NCI-H524 treated with DMSO at 0.1 percent for 48 hours (cell line): ENCODE results near the gene GALR1.
"Not testable (repeated sequence)": the region's sequence is repeated elsewhere in the genome, so short reads cannot be mapped to it uniquely, and the experiment has no call there.

Source experiments
- DNase-seq: peaks from one replicate; lab custom pipeline; 2025; lab: John Stamatoyannopoulos, UW

GALR1 gene

GRCh38 chr18:77250926-77251729 lies 1.5 kb downstream of the GALR1 start:
- DNase-seq: no peak

- DNase-seq: no peak
These were observed 2.0 kb downstream of the GALR1 start for GRCh38 chr18:77251730-77252050.

GRCh38 chr18:77254711-77255405 lies 5.2 kb downstream of the GALR1 start:
- no peak for DNase-seq

- DNase-seq: no peak
These were observed 5.9 kb downstream of the GALR1 start for GRCh38 chr18:77255426-77256105.

- no peak for DNase-seq
These were observed 13.2 kb downstream of the GALR1 start for GRCh38 chr18:77262643-77263465.

DNA sequence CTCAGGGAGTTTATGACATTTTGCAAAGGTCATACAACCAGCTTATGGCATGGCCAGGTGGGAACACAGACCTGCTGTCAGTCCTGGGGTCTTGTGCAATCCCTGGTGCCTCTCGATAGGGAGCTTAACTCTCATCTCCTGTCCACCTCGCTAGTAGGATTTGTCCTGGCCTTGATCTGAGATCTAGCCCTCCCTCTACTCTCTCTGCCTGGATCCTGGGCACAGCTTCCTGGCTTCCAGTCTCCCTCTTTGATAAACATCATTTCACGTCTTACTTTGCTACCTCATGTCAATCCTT lies 13.8 kb downstream of the GALR1 start:
- no peak for DNase-seq

GRCh38 chr18:77267969-77268368 lies 18.3 kb downstream of the GALR1 start:
- no peak for DNase-seq

GRCh38 chr18:77268456-77268855 lies 18.8 kb downstream of the GALR1 start:
- DNase-seq: no peak

GRCh38 chr18:77271576-77272481 lies 22.2 kb downstream of the GALR1 start:
- DNase-seq: no peak

DNA sequence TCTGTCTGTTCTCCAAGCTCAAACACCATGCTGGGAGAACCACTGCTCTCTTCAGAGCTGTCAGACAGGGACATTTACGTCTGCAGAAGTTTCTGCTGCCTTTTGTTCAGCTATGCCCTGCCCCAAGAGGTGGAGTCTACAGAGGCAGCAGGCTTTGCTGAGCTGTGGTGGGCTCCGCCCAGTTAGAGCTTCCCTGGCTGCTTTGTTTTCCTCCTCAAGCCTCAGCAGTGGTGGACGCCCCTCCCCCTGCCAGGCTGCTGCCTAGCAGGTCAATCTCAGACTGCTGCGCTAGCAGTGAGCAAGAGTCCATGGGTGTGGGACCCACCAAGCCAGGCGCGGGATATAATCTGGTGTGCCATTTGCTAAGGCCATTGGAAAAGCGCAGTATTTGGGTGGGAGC lies 41.2 kb downstream of the GALR1 start:
- not testable (repeated sequence) for DNase-seq

DNA sequence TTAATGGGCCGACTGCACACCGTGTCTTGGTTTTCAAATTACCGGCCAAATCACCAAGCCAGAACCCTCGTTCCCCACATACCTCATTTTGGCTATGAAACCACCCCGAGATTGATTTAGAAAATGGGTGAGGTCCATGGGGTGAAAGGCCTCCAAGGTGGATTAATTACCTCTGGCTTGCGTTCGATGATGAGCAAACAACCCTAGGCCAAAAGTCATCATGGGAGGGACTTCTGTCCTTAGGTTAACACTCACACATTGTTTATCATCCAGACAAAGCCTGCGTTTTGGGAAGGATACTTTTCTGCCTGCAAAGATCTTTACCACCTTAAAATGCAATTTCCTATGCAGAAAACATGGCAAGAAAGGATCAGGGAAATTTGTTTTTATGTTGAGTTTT lies 48.5 kb downstream of the GALR1 start:
- DNase-seq: no peak

DNA sequence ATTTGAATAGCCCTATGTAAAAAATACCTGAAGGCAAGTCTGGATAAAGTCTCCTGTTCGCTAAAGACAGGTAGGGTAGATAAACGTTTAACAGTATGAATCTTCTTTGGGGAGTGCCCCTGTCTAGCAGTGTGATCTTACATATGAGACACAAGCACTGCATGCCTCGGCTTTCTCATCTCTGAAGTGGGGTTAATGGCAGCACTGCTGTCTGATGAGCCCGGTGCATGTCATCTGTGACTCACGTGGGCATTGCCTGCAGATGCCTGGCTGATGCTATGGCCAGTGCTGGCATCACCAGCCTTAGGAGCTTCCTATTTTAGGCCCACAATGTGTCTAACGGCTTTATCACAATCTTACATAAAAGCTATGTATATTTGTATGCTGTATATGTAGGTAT lies 50.1 kb downstream of the GALR1 start:
- DNase-seq: no peak

GRCh38 chr18:77300579-77300978 lies 50.9 kb downstream of the GALR1 start:
- DNase-seq: peak; percentile 65

DNA sequence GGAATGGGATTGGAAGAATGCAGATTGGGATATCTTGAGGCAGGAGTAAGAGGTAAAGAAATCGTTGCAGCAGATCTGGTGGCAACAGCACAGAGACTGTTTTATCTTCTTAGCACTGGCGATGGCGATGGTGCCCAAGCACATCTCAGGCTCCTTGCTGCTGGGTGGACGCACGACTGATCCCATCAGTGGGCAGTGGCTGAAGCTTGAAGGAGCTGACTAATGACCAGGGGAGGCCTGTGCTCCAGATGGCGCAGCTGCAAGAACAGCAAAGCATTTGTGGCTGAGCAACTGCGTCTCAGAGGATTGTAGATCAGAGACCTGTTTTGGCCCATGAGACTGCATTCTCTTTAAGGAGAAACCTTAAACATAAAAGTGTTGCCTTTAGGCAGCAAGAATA lies 54.6 kb downstream of the GALR1 start:
- no peak for DNase-seq

- DNase-seq: no peak
These were observed 56.0 kb downstream of the GALR1 start for GRCh38 chr18:77305676-77306075.

- DNase-seq: no peak
These were observed 58.6 kb downstream of the GALR1 start for GRCh38 chr18:77308216-77308615.

GRCh38 chr18:77314511-77314910 lies 64.9 kb downstream of the GALR1 start:
- DNase-seq: no peak

DNA sequence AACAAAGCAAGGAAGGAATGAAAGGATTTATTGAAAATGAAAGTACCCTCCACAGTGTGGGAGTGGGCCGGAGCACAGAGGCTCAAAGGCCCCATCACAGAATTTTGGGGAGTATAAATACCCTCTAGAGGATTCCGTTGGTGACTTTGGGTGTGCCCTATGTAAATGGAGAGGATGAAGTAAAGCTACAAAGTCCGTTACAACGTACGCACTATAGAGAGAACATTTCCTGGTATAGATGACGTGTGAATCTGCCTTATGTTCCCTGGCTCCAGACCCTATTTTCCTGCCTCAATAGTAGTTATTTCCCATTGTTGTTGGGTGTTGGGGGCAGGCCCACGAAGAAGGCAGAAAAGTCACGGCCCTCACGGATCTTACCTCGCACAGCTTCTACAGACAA lies 65.3 kb downstream of the GALR1 start:
- DNase-seq: no peak

DNA sequence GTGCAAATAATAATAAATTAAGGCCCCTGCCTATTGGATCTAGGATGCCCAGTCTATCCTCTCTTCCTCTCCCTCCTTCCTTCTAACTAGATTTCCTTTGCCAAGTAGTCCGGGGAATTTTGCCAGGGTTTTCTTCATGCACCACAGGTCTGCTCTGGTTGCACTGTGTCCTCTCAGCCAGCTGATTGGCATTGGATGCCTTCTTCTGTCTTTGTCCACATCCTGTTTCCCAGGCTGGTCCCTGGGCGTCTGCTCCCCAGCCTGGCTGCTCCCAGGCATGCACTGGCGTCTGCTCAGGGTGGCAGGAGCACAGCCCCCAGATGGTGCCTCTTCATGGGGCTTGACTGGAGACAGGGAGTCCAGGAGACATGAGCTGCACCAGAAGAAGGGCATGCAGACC lies 66.4 kb downstream of the GALR1 start:
- no peak for DNase-seq

DNA sequence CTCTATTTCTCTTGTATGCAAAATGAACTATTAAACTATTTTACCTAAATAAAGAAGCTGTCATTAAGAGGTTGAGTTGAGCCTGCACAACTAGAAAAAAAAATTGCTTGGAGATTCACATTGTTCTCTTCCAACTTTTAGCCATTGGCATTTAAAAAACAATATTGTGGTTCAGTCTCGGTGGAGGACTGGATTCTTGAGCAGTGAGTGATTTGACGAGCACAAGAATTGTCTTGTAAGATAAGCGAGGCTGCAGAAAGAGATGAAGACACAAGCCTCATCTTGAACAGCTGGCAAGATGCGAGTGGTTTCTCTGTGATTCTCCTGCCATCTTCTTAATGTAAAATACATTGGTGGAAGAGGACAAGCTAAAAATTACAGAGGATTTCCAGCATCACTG lies 67.0 kb downstream of the GALR1 start:
- DNase-seq: no peak

DNA sequence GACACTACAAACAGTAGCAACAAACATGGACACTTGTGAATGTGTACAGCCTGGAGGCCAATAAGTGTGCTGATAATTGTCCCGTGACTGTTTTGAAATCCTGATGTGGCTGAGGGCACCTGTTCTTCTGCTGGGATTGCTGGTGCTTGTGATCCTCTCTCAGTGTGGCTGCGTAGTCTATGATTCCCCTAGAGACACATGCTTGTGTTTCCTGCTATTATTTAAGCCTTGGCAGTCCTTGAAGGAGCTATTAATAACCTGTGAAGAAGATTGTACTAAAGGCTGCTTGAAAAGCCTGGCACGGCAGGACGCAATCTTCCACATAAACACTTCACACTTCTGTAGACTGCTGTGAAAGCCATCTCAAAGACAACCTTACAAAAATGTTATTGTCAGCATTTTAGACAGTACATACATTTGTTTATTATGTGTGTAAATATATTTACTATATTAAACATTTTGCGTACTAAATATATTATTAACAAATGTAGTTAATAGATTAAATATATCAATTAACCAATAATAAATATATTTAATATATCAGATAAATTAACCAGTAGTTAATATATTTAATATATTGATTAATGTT lies 71.4 kb downstream of the GALR1 start:
- peak; percentile 87 for DNase-seq
